K562 (cell line): ENCODE measurements around the gene TMEM95. TPM values are rescaled to one million over a fixed set of nuclear protein-coding genes. Genes with fewer than 3 reads are reported as not detected.

Experiments used
- CBFA2T3 ChIP-seq: fragments of 450-650 bp; IDR thresholded peaks from 2 replicates; pipeline ENCODE4 v1.6.1; 2017
- HINFP ChIP-seq: fragments of 450-650 bp; conservative IDR thresholded peaks from 2 replicates; pipeline ENCODE4 v1.6.1; 2016; ENCODE audit warnings: missing genetic modification characterization, low read depth, mild to moderate bottlenecking, control low read depth, missing compliant biosample characterization
- HMGXB4 ChIP-seq: sonication (generic); formaldehyde crosslinking; IDR thresholded peaks from 2 replicates; pipeline ENCODE4 v1.8.1; 2023; ENCODE audit warnings: mild to moderate bottlenecking, missing genetic modification reagents
- JUNB ChIP-seq: fragments of 450-650 bp; formaldehyde crosslinking; conservative IDR thresholded peaks from 2 replicates; pipeline ENCODE4 v1.4.0; 2020; ENCODE audit warnings: mild to moderate bottlenecking
- JUND ChIP-seq, 2 experiments: IDR thresholded peaks; 2 replicates in 1 of 2; 3 replicates in 1 of 2; pipeline ENCODE4 v1.6.1; 2011; ENCODE audit warnings: borderline replicate concordance in 2 of 2, low read depth in 2 of 2, low read length in 2 of 2, improper control_type of control experiment in 1 of 2, missing biosample characterization in 1 of 2, missing genetic modification characterization in 1 of 2, missing genetic modification reagents in 1 of 2
- KLF6 ChIP-seq: fragments of 250-450 bp; sonication (Bioruptor Pico); IDR thresholded peaks from 2 replicates; pipeline ENCODE4 v1.4.0; 2020; ENCODE audit warnings: mild to moderate bottlenecking, moderate library complexity, borderline replicate concordance
- MGA ChIP-seq: fragments of 450-650 bp; IDR thresholded peaks from 2 replicates; pipeline ENCODE4 v1.6.1; 2016; ENCODE audit warnings: mild to moderate bottlenecking, moderate library complexity
- NCOA6 ChIP-seq: fragments of 450-650 bp; IDR thresholded peaks from 2 replicates; pipeline ENCODE4 v1.6.1; 2017; ENCODE audit warnings: mild to moderate bottlenecking
- SREBF2 ChIP-seq: sonication (generic); formaldehyde crosslinking; IDR thresholded peaks from 2 replicates; pipeline ENCODE4 v1.4.0; 2020; ENCODE audit warnings: mild to moderate bottlenecking, missing genetic modification reagents
- STAG1 ChIP-seq: sonication (generic); formaldehyde crosslinking; IDR thresholded peaks from 2 replicates; pipeline ENCODE4 v1.5.0; 2020; ENCODE audit warnings: missing genetic modification reagents, borderline replicate concordance
- TEAD4 ChIP-seq, 2 experiments: sonication (generic) in 1 of 2; formaldehyde crosslinking in 1 of 2; IDR thresholded peaks; 2 replicates each; pipeline versions ENCODE4 v1.6.1 to v1.8.0; 2012 to 2022; ENCODE audit warnings: borderline replicate concordance in 1 of 2, inconsistent platforms in 1 of 2, low read length in 1 of 2, mild to moderate bottlenecking in 1 of 2, missing genetic modification reagents in 1 of 2
- polyA plus RNA-seq, 8 experiments: library from polyadenylated mRNA; depleted of rRNA in 4 of 8; stranded (reverse) in 5 of 8; unstranded in 3 of 8; fragments of >200 nt; fragmentation: Nextera tagmentation in 2 of 8; fragmentation: Illumina TruSeq in 1 of 8; extraction: Ambion mirVana in 2 of 8; extraction: Trizol in 1 of 8; gene quantifications; 2 replicates each; pipeline versions ENCODE4 v1.2.1 to v1.2.3, GENCODE V29; 2011 to 2014; ENCODE audit warnings: inconsistent platforms in 1 of 8, missing spikeins in 1 of 8
- total RNA-seq, 7 experiments: library from RNA; depleted of rRNA in 6 of 7; stranded (reverse); fragments of >200 nt in 6 of 7; fragmentation: Illumina TruSeq in 2 of 7; extraction: Trizol in 2 of 7; gene quantifications; 2 replicates each; pipeline versions ENCODE4 v1.2.1 to v1.2.3, GENCODE V29; 2011 to 2021; ENCODE audit warnings: low replicate concordance in 1 of 7

The TMEM95 gene
- total and polyA plus RNA-seq, 9 of the 15 experiments (the other 6 are each of a cell fraction or from before 2014, with no cell fraction given), result not detected

GRCh38 chr17:7306911-7307685 is 47.9 kb upstream of the TMEM95 start, which contains the start of gene EIF5A (continued):
- TF ChIP-seq MGA (no peak), HMGXB4 (CRISPR knock-in tag) (no peak), SREBF2 (CRISPR knock-in tag) (no peak), HINFP (no peak), TEAD4 (IDR thresholded peaks at IDR 0.05; ENCODE audit: low read length) (no peak), TEAD4 (CRISPR knock-in tag; IDR thresholded peaks at IDR 0.05; ENCODE audit: borderline replicate concordance) (no peak), JUNB (CRISPR knock-in tag) (no peak), STAG1 (CRISPR knock-in tag) (no peak), NCOA6 (no peak), CBFA2T3 (no peak), KLF6 (peak; percentile 38; the same call in 1 of the 2 replicates), JUND (IDR thresholded peaks at IDR 0.05; ENCODE audit: borderline replicate concordance, low read depth, low read length) (no peak; the same call in none of the 2 replicates), JUND (tag; IDR thresholded peaks at IDR 0.05; ENCODE audit: borderline replicate concordance, low read depth, low read length) (no peak)
